Left hindlimb (tissue), 1 donor: ENCODE data around the gene ACTN1.
A peak's percentile ranks its signal among the peaks of the same experiment; 100 is the strongest.

ENCODE experiments used
- DNase-seq: peaks from one replicate; pipeline ENCODE4 v3.0.0-alpha.2; 2018

Gene ACTN1

GRCh38 chr14:68949601-68949965 is 29.5 kb downstream of the ACTN1 start:
- DNase-seq: no peak

GRCh38 chr14:68948686-68949600 is 30.2 kb downstream of the ACTN1 start:
- no peak for DNase-seq

GRCh38 chr14:68947802-68948201 is 31.3 kb downstream of the ACTN1 start:
- DNase-seq: no peak

GRCh38 chr14:68946489-68946822 is 32.6 kb downstream of the ACTN1 start:
- DNase-seq: no peak

- DNase-seq: no peak
These were observed 33.3 kb downstream of the ACTN1 start for GRCh38 chr14:68945585-68946488.

- no peak for DNase-seq
These were observed 33.9 kb downstream of the ACTN1 start for GRCh38 chr14:68945190-68945584.

GRCh38 chr14:68944162-68944561 is 34.9 kb downstream of the ACTN1 start:
- DNase-seq: no peak

- no peak for DNase-seq
These were observed 36.0 kb downstream of the ACTN1 start for GRCh38 chr14:68943107-68943506.

- DNase-seq: no peak
These were observed 36.6 kb downstream of the ACTN1 start for GRCh38 chr14:68942296-68943035.

GRCh38 chr14:68941820-68942219 is 37.3 kb downstream of the ACTN1 start:
- DNase-seq: no peak

GRCh38 chr14:68940614-68941185 is 38.4 kb downstream of the ACTN1 start:
- no peak for DNase-seq

GRCh38 chr14:68939893-68940613 is 39.0 kb downstream of the ACTN1 start:
- peak; percentile 70 for DNase-seq

GRCh38 chr14:68939181-68939892 is 39.8 kb downstream of the ACTN1 start:
- no peak for DNase-seq

- no peak for DNase-seq
These were observed 40.6 kb downstream of the ACTN1 start for GRCh38 chr14:68938271-68939150.

GRCh38 chr14:68937471-68938270 is 41.4 kb downstream of the ACTN1 start:
- peak; percentile 42 for DNase-seq

GRCh38 chr14:68936980-68937379 is 42.1 kb downstream of the ACTN1 start:
- no peak for DNase-seq

- no peak for DNase-seq
These were observed 42.6 kb downstream of the ACTN1 start for GRCh38 chr14:68936476-68936875.

- no peak for DNase-seq
These were observed 43.3 kb downstream of the ACTN1 start for GRCh38 chr14:68935761-68936214.

- no peak for DNase-seq
These were observed 45.0 kb downstream of the ACTN1 start for GRCh38 chr14:68934066-68934465.
